ENCODE measurements around the gene NARS2.

NARS2 gene

DNA sequence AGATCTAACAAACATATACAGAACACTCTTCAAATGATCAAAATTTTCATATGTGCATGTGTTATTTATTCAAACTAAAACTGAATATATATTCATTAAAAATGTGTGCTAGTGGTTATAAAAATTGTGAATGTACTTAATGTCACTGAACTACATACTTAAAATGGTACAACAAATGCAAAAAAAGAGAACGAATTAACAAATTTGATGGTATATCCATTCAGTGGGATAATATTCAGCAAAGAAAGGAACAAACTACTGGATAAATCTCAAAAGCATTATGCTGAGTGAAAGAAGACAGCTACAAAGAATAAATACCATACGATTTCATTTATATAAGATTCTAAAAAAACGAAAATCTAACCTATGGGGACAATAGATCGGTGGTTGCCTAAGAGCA is 64.1 kb downstream of the NARS2 start:
- DNase-seq (ENCODE audit: low read depth), result no peak
- TF ChIP-seq CTCF (IDR thresholded peaks at IDR 0.05; ENCODE audit: insufficient read depth, low read depth, low read length, missing control alignments), result no peak
- no peak overlapping the region for H3K4me3 ChIP-seq (ENCODE audit: low read depth, low read length)

DNA sequence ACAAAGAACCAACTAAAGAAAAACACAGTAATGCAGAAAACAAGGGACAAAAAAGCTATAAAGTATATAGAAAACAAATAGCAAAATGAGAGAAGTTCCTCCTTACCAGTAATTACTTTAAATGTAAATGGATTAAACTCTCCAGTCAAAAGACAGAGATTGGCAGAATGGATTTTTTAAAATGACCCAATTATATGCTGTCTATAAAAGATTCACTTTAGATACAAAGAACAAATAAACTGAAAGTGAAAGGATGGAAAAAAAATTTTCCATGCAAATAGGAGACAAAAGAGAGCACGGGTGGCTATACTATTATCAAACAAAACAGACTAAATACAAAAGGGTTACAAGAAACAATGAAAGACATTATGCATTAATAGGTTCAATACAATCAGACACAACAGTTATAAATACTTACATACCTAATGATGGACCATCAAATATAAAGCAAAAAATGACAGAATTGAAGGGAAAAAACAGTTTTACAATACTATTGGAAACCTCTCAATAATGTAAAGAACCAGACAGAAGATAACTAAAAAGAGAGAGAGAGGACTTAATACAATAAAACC is 64.6 kb downstream of the NARS2 start:
- H3K4me3 ChIP-seq (ENCODE audit: low read depth, low read length), result no peak overlapping the region
- no peak for DNase-seq (ENCODE audit: low read depth)
- TF ChIP-seq CTCF (IDR thresholded peaks at IDR 0.05; ENCODE audit: insufficient read depth, low read depth, low read length, missing control alignments), result no peak

DNA sequence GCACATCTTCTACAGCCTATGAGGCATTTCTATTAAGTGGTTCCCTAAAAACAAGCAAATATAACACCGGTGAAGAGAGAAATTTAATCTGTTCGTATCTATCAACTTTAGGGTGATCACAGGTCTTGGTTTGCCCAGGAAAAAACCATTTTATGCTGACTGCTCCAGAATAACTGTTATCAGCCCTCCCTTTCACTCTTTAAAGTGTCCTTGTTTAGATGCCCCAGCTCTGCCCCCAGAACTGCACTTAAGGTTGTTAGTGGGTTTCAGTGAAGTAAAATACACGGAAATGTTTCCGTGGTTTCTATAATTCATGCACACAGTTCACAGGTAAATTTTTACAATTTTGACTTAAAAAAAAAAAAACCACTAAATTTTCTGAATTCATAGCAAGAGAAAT is 70.0 kb downstream of the NARS2 start:
- no peak for TF ChIP-seq CTCF (IDR thresholded peaks at IDR 0.05; ENCODE audit: insufficient read depth, low read depth, low read length, missing control alignments)
- no peak overlapping the region for H3K4me3 ChIP-seq (ENCODE audit: low read depth, low read length)
- DNase-seq (ENCODE audit: low read depth), result no peak

- no peak for DNase-seq (ENCODE audit: low read depth)
- TF ChIP-seq CTCF (IDR thresholded peaks at IDR 0.05; ENCODE audit: insufficient read depth, low read depth, low read length, missing control alignments), result no peak
- H3K4me3 ChIP-seq (ENCODE audit: low read depth, low read length), result no peak overlapping the region
Measured at GRCh38 chr11:78504181-78504580, 70.5 kb downstream of the NARS2 start.

DNA sequence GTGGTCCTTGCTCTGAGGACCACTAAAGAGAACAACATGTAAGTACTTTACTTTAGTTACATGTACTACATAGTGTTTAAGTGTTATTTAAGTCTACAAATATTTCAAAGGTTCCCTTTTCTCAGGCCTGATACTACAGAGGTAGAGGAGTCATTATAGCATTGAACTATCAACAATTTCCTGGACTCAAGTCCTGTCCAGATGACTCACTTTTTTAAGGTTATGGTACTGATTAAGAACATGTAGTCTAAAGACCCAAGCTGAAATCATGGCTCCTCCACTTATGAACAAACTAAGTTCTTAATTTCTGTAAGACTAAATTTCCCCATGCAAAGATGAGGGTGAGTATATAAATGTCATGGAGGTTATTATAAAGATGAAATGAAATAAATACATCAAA is 74.7 kb downstream of the NARS2 start:
- no peak for DNase-seq (ENCODE audit: low read depth)
- H3K4me3 ChIP-seq (ENCODE audit: low read depth, low read length), result no peak overlapping the region
- no peak for TF ChIP-seq CTCF (IDR thresholded peaks at IDR 0.05; ENCODE audit: insufficient read depth, low read depth, low read length, missing control alignments)

DNA sequence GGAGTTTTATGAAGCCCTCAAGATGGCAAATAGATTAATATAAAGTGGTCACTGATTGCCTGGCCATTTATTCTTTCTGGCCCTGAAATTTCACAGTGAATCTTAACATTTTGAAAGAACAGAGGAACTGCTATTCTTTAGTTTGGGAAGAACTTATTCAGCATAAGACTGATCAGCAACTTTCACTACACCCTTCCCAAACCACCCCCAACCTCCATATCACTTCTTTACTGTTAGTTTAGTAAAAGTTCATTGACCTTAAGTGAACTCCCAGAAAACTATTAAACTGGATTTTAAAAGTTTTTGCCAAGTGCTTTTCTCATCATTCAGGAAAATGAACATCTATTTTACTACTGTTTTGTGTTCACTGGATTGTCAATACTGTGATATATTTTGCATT is 77.4 kb downstream of the NARS2 start:
- DNase-seq (ENCODE audit: low read depth), result no peak

More for the DNA sequence above, 77.4 kb downstream of the NARS2 start:
- no peak for TF ChIP-seq CTCF (IDR thresholded peaks at IDR 0.05; ENCODE audit: insufficient read depth, low read depth, low read length, missing control alignments)
- H3K4me3 ChIP-seq (ENCODE audit: low read depth, low read length), result no peak overlapping the region

All from GM12865 (cell line).